ENCODE measurements around the gene SPEG. TPM values are rescaled to one million over a fixed set of nuclear protein-coding genes. Genes with fewer than 3 reads are reported as not detected.

SPEG gene
- total RNA-seq, 2 experiments from 2014 or later, result 15.3 to 17.7 TPM

- Mint-ChIP-seq H3K4me3 (peak overlapping the region; percentile 86), H3K9me3 (no peaks in the 10 kb centered on the region), H3K27me3 (peaks cover 32% of the 10 kb centered on the region), H3K27ac (no peak overlapping the region), H3K4me1 (ENCODE audit: low read depth) (peaks cover 22% of the 10 kb centered on the region), H3K36me3 (ENCODE audit: low read depth) (no peaks in the 10 kb centered on the region)
- intact Hi-C loops (cut with DNase I, micrococcal nuclease), result loop anchor here in 1 of 2 experiments (5.0 kb wide), 3 partner anchors 55 to 155 kb away; partner anchors contain the start of genes DNPEP and STK11IP
- no peaks in the 10 kb centered on the region for H3K36me3 ChIP-seq (ENCODE audit: insufficient read depth, low read length)
- no peak overlapping the region for H3K27ac ChIP-seq (ENCODE audit: low read depth in 1 of 2, low read length in 2 of 2)
- ChIA-PET CTCF (interaction anchor here (0.6 to 1.1 kb wide), 4 partner anchors 21 to 88 kb away, joined by 4 to 5 read pairs (median 4); no protein-coding TSS in a partner anchor), POLR2A (interaction anchor here (0.8 kb wide), 2 partner anchors 55 to 88 kb away, joined by 3 read pairs; partner anchors contain the start of gene DNPEP)
- ATAC-seq (ENCODE audit: poor library complexity) (no peak), DNase-seq (no peak)
- peak overlapping the region; percentile 16 for H3K4me3 ChIP-seq (ENCODE audit: low read length)
- peaks cover 12% of the 10 kb centered on the region for H3K4me1 ChIP-seq (ENCODE audit: insufficient read depth, low read length)
- H3K27me3 ChIP-seq (ENCODE audit: control insufficient read depth in 1 of 2, insufficient read depth in 2 of 2, low read length in 2 of 2), result peaks cover 10 to 14% of the 10 kb centered on the region in 2 experiments
- H3K9me3 ChIP-seq (ENCODE audit: control insufficient read depth in 1 of 2, insufficient read depth in 1 of 2, low read length in 2 of 2), result no peaks in the 10 kb centered on the region
- TF ChIP-seq CTCF (IDR thresholded peaks at IDR 0.05), result no peak
These were observed 7.8 kb downstream of the SPEG start for GRCh38 chr2:219442256-219443015.

- H3K27ac ChIP-seq (ENCODE audit: low read depth in 1 of 2, low read length in 2 of 2), result no peak overlapping the region
- CTCF ChIA-PET, result no interaction called here
- H3K36me3 ChIP-seq (ENCODE audit: insufficient read depth, low read length), result no peaks in the 10 kb centered on the region
- H3K4me1 ChIP-seq (ENCODE audit: insufficient read depth, low read length), result peaks cover 12% of the 10 kb centered on the region
- no peaks in the 10 kb centered on the region for H3K9me3 Mint-ChIP-seq
- intact Hi-C loops (cut with DNase I, micrococcal nuclease), result loop anchor here in 1 of 2 experiments (5.0 kb wide), 3 partner anchors 56 to 154 kb away; partner anchors contain the start of genes DNPEP and STK11IP
- no peak overlapping the region for H3K4me3 ChIP-seq (ENCODE audit: low read length)
- no peak for DNase-seq
- ATAC-seq (ENCODE audit: poor library complexity), result no peak
- POLR2A ChIA-PET, result no interaction called here
- H3K27me3 Mint-ChIP-seq, result peaks cover 32% of the 10 kb centered on the region
- H3K4me3 Mint-ChIP-seq, result peak overlapping the region; percentile 86
- H3K36me3 Mint-ChIP-seq (ENCODE audit: low read depth), result no peaks in the 10 kb centered on the region
- H3K27me3 ChIP-seq (ENCODE audit: control insufficient read depth in 1 of 2, insufficient read depth in 2 of 2, low read length in 2 of 2), result peaks cover 17 to 18% of the 10 kb centered on the region in 2 experiments
- H3K4me1 Mint-ChIP-seq (ENCODE audit: low read depth), result peaks cover 22% of the 10 kb centered on the region
- no peak for TF ChIP-seq CTCF (IDR thresholded peaks at IDR 0.05)
- no peaks in the 10 kb centered on the region for H3K9me3 ChIP-seq (ENCODE audit: control insufficient read depth in 1 of 2, insufficient read depth in 1 of 2, low read length in 2 of 2)
- no peak overlapping the region for H3K27ac Mint-ChIP-seq
These were observed 8.5 kb downstream of the SPEG start for GRCh38 chr2:219443016-219443696.

GRCh38 chr2:219443697-219444023 is 9.0 kb downstream of the SPEG start:
- H3K4me3 ChIP-seq (ENCODE audit: low read length), result no peak overlapping the region
- H3K27me3 ChIP-seq (ENCODE audit: control insufficient read depth in 1 of 2, insufficient read depth in 2 of 2, low read length in 2 of 2), result peaks cover 18% of the 10 kb centered on the region in 2 experiments
- no peaks in the 10 kb centered on the region for H3K36me3 ChIP-seq (ENCODE audit: insufficient read depth, low read length)
- H3K4me3 Mint-ChIP-seq, result peak overlapping the region; percentile 86
- ATAC-seq (ENCODE audit: poor library complexity) (no peak), DNase-seq (no peak)
- peaks cover 32% of the 10 kb centered on the region for H3K27me3 Mint-ChIP-seq
- H3K27ac ChIP-seq (ENCODE audit: low read depth in 1 of 2, low read length in 2 of 2), result no peak overlapping the region
- no peak overlapping the region for H3K27ac Mint-ChIP-seq
- H3K9me3 ChIP-seq (ENCODE audit: control insufficient read depth in 1 of 2, insufficient read depth in 1 of 2, low read length in 2 of 2), result no peaks in the 10 kb centered on the region
- POLR2A ChIA-PET, result no interaction called here
- intact Hi-C loops (cut with DNase I, micrococcal nuclease), result loop anchor here in 1 of 2 experiments (5.0 kb wide), 3 partner anchors 56 to 154 kb away; partner anchors contain the start of genes DNPEP and STK11IP
- H3K4me1 Mint-ChIP-seq (ENCODE audit: low read depth), result peaks cover 22% of the 10 kb centered on the region
- peaks cover 12% of the 10 kb centered on the region for H3K4me1 ChIP-seq (ENCODE audit: insufficient read depth, low read length)
- CTCF ChIA-PET, result no interaction called here
- no peaks in the 10 kb centered on the region for H3K9me3 Mint-ChIP-seq
- no peaks in the 10 kb centered on the region for H3K36me3 Mint-ChIP-seq (ENCODE audit: low read depth)
- TF ChIP-seq CTCF (IDR thresholded peaks at IDR 0.05), result no peak
